ENCODE data around the gene MAD1L1. TPM values are rescaled to one million over a fixed set of nuclear protein-coding genes. Genes with fewer than 3 reads are reported as not detected.

MAD1L1 gene
- total RNA-seq, 2 experiments from 2014 or later, result 157 to 160 TPM

- ChIA-PET POLR2A (no interaction called here), CTCF (no interaction called here)
- H3K36me3 ChIP-seq (ENCODE audit: insufficient read depth, low read length), result peaks cover 4% of the 10 kb centered on the region
- DNase-seq, result no peak
- Mint-ChIP-seq H3K36me3 (ENCODE audit: low read depth) (no peaks in the 10 kb centered on the region), H3K27ac (no peak overlapping the region), H3K4me3 (no peak overlapping the region), H3K9me3 (no peaks in the 10 kb centered on the region), H3K27me3 (no peaks in the 10 kb centered on the region), H3K4me1 (ENCODE audit: low read depth) (no peaks in the 10 kb centered on the region)
- no peak for ATAC-seq (ENCODE audit: poor library complexity)
- H3K4me3 ChIP-seq (ENCODE audit: low read length), result no peak overlapping the region
- no peak for TF ChIP-seq CTCF (IDR thresholded peaks at IDR 0.05)
- H3K27ac ChIP-seq (ENCODE audit: low read depth in 1 of 2, low read length in 2 of 2), result no peak overlapping the region
- intact Hi-C loops (cut with DNase I, micrococcal nuclease), result no loop called here
- H3K27me3 ChIP-seq (ENCODE audit: control insufficient read depth in 1 of 2, insufficient read depth in 2 of 2, low read length in 2 of 2), result no peaks in the 10 kb centered on the region
- no peaks in the 10 kb centered on the region for H3K9me3 ChIP-seq (ENCODE audit: control insufficient read depth in 1 of 2, insufficient read depth in 1 of 2, low read length in 2 of 2)
- no peaks in the 10 kb centered on the region for H3K4me1 ChIP-seq (ENCODE audit: insufficient read depth, low read length)
These were observed 75.8 kb downstream of the MAD1L1 start for GRCh38 chr7:2156756-2157472.

GRCh38 chr7:2154831-2155230 is 77.9 kb downstream of the MAD1L1 start:
- TF ChIP-seq CTCF (IDR thresholded peaks at IDR 0.05), result no peak
- ChIA-PET POLR2A (no interaction called here), CTCF (no interaction called here)
- Histone ChIP-seq H3K27me3 (ENCODE audit: control insufficient read depth in 1 of 2, insufficient read depth in 2 of 2, low read length in 2 of 2) (no peaks in the 10 kb centered on the region), H3K36me3 (ENCODE audit: insufficient read depth, low read length) (peaks cover 4% of the 10 kb centered on the region), H3K4me3 (ENCODE audit: low read length) (no peak overlapping the region), H3K9me3 (ENCODE audit: control insufficient read depth in 1 of 2, insufficient read depth in 1 of 2, low read length in 2 of 2) (no peaks in the 10 kb centered on the region), H3K4me1 (ENCODE audit: insufficient read depth, low read length) (no peaks in the 10 kb centered on the region), H3K27ac (ENCODE audit: low read depth in 1 of 2, low read length in 2 of 2) (no peak overlapping the region)
- Mint-ChIP-seq H3K4me3 (no peak overlapping the region), H3K36me3 (ENCODE audit: low read depth) (no peaks in the 10 kb centered on the region), H3K9me3 (no peaks in the 10 kb centered on the region), H3K4me1 (ENCODE audit: low read depth) (no peaks in the 10 kb centered on the region), H3K27ac (no peak overlapping the region), H3K27me3 (no peaks in the 10 kb centered on the region)
- no peak for ATAC-seq (ENCODE audit: poor library complexity)
- intact Hi-C loops (cut with DNase I, micrococcal nuclease), result no loop called here
- no peak for DNase-seq

DNA sequence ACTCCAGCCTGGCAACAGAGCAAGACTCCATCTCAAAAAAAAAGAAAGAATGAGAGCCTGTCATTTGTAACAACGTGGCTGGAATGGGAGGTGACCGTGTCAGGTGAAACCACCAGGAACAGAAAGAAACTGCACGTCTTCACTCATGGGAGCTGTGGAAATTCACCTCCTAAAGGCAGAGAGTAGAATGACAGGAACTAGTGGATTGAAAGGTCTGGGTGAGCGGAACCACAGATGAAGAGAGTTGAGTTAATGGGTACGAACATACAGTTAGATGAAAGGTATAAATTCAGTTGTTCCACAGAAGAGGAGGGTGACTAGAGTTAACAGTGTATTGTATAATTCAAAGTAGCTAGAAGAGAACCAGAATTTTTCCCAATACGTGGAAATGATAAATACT is 78.6 kb downstream of the MAD1L1 start:
- TF ChIP-seq CTCF (IDR thresholded peaks at IDR 0.05), result no peak
- H3K9me3 Mint-ChIP-seq, result no peaks in the 10 kb centered on the region
- POLR2A ChIA-PET, result no interaction called here
- no peaks in the 10 kb centered on the region for H3K4me1 Mint-ChIP-seq (ENCODE audit: low read depth)
- H3K27ac Mint-ChIP-seq, result no peak overlapping the region
- intact Hi-C loops (cut with DNase I, micrococcal nuclease), result no loop called here
- CTCF ChIA-PET, result no interaction called here
- H3K4me3 Mint-ChIP-seq, result no peak overlapping the region
- H3K4me3 ChIP-seq (ENCODE audit: low read length), result no peak overlapping the region
- peaks cover 4% of the 10 kb centered on the region for H3K36me3 Mint-ChIP-seq (ENCODE audit: low read depth)
- no peaks in the 10 kb centered on the region for H3K27me3 Mint-ChIP-seq
- H3K9me3 ChIP-seq (ENCODE audit: control insufficient read depth in 1 of 2, insufficient read depth in 1 of 2, low read length in 2 of 2), result no peaks in the 10 kb centered on the region
- H3K36me3 ChIP-seq (ENCODE audit: insufficient read depth, low read length), result peaks cover 7% of the 10 kb centered on the region
- H3K27ac ChIP-seq (ENCODE audit: low read depth in 1 of 2, low read length in 2 of 2), result no peak overlapping the region
- H3K4me1 ChIP-seq (ENCODE audit: insufficient read depth, low read length), result no peaks in the 10 kb centered on the region
- no peaks in the 10 kb centered on the region for H3K27me3 ChIP-seq (ENCODE audit: control insufficient read depth in 1 of 2, insufficient read depth in 2 of 2, low read length in 2 of 2)
- DNase-seq (no peak), ATAC-seq (ENCODE audit: poor library complexity) (no peak)
